ENCODE measurements around the gene THAP2. TPM values are rescaled to one million over a fixed set of nuclear protein-coding genes. Genes with fewer than 3 reads are reported as not detected.

The THAP2 gene
- total RNA-seq, 1 donor: 3.3 TPM

DNA sequence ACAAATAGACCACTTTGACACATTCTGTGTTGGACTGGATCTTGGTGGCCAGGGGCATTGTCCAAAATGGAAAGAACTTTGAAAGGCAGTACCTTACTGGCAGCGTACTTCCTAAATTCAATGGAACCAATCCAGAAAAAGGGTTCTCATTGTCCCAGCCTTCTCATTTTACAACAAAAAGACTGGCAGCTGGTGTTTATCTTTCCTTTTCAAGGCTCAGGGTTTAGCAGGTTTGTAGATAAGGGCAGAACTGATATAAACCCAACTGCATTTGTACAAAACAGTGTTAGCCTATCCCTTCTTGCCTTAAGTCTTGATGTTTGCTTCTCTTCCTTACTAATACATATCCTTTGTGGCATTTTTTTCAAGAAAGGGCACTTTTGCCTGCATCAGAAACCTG lies 7.7 kb downstream of the THAP2 start:
- H3K4me2 ChIP-seq (ENCODE audit: insufficient read depth, low read length): no peak overlapping the region
- no peak overlapping the region for H2AFZ ChIP-seq (ENCODE audit: low read length)
- no peaks in the 10 kb centered on the region for H3K9me3 ChIP-seq (ENCODE audit: low read depth, low read length)
- no peaks in the 10 kb centered on the region for H3K4me1 ChIP-seq (ENCODE audit: insufficient read depth, low read length)
- DNase-seq (ENCODE audit: insufficient read length, low spot score, missing footprints): no peak
- no peaks in the 10 kb centered on the region for H3K36me3 ChIP-seq (ENCODE audit: insufficient read depth, low read length)
- H3K27ac ChIP-seq (ENCODE audit: low read depth, low read length): no peak overlapping the region
- no peaks in the 10 kb centered on the region for H4K20me1 ChIP-seq (ENCODE audit: insufficient read depth, low read length)
- no peaks in the 10 kb centered on the region for H3K27me3 ChIP-seq (ENCODE audit: insufficient read depth, low read length)
- H3K4me3 ChIP-seq (ENCODE audit: insufficient read depth, low read length): no peak overlapping the region
- H3K79me2 ChIP-seq (ENCODE audit: insufficient read depth, low read length): no peaks in the 10 kb centered on the region
- TF ChIP-seq, protein P1, sequence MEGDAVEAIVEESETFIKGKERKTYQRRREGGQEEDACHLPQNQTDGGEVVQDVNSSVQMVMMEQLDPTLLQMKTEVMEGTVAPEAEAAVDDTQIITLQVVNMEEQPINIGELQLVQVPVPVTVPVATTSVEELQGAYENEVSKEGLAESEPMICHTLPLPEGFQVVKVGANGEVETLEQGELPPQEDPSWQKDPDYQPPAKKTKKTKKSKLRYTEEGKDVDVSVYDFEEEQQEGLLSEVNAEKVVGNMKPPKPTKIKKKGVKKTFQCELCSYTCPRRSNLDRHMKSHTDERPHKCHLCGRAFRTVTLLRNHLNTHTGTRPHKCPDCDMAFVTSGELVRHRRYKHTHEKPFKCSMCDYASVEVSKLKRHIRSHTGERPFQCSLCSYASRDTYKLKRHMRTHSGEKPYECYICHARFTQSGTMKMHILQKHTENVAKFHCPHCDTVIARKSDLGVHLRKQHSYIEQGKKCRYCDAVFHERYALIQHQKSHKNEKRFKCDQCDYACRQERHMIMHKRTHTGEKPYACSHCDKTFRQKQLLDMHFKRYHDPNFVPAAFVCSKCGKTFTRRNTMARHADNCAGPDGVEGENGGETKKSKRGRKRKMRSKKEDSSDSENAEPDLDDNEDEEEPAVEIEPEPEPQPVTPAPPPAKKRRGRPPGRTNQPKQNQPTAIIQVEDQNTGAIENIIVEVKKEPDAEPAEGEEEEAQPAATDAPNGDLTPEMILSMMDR (IDR thresholded peaks at IDR 0.05; ENCODE audit: extremely low read depth, low read depth, low read length): no peak

DNA sequence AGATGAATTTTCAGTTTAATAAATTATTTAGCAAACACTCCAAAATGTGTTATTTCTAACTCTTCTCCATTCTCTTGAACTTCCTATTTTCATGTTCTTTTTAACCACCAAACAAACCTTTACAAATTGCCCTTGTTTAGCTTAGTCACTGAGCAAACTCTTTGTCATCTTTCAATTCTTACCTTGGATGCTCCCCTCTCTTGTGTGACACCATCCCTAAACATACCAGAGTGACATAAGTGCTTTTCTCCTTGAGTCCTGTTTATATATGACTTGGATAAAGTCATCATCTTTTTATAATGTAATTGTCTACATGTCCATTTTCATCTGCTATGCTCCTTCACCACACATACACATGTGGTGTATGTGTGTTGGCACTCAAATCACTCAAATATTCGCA lies 18.4 kb downstream of the THAP2 start:
- Histone ChIP-seq H3K36me3 (ENCODE audit: insufficient read depth, low read length) (no peaks in the 10 kb centered on the region), H3K9me3 (ENCODE audit: low read depth, low read length) (no peaks in the 10 kb centered on the region), H3K27me3 (ENCODE audit: insufficient read depth, low read length) (no peaks in the 10 kb centered on the region), H3K4me2 (ENCODE audit: insufficient read depth, low read length) (no peak overlapping the region), H3K4me3 (ENCODE audit: insufficient read depth, low read length) (no peak overlapping the region), H2AFZ (ENCODE audit: low read length) (no peak overlapping the region), H3K4me1 (ENCODE audit: insufficient read depth, low read length) (peaks cover 11% of the 10 kb centered on the region), H4K20me1 (ENCODE audit: insufficient read depth, low read length) (no peaks in the 10 kb centered on the region), H3K79me2 (ENCODE audit: insufficient read depth, low read length) (peaks cover 3% of the 10 kb centered on the region), H3K27ac (ENCODE audit: low read depth, low read length) (no peak overlapping the region)
- no peak for DNase-seq (ENCODE audit: insufficient read length, low spot score, missing footprints)
- TF ChIP-seq, protein P1 (IDR thresholded peaks at IDR 0.05; ENCODE audit: extremely low read depth, low read depth, low read length): no peak

DNA sequence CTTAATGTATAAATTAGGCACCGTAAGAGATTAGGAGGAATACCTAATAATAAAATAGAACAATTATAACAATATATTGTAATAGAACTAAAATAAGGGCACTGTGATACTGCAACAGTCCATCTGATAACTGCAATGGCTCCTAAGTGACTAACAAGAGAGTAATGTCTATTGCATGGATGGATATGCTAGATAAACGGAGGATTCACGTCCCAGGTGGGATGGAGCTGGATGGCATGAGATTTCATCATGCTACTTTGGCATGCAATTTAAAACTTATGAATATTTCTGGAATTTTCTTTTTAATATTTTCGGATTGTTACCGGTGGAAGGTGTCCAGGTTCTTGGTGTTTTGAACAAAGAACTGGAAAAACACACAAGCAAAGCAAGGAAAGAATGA lies 19.5 kb downstream of the THAP2 start:
- Histone ChIP-seq H3K36me3 (ENCODE audit: insufficient read depth, low read length) (no peaks in the 10 kb centered on the region), H3K4me2 (ENCODE audit: insufficient read depth, low read length) (no peak overlapping the region), H3K79me2 (ENCODE audit: insufficient read depth, low read length) (peaks cover 11% of the 10 kb centered on the region), H4K20me1 (ENCODE audit: insufficient read depth, low read length) (no peaks in the 10 kb centered on the region), H2AFZ (ENCODE audit: low read length) (no peak overlapping the region), H3K9me3 (ENCODE audit: low read depth, low read length) (no peaks in the 10 kb centered on the region), H3K4me3 (ENCODE audit: insufficient read depth, low read length) (no peak overlapping the region), H3K27me3 (ENCODE audit: insufficient read depth, low read length) (no peaks in the 10 kb centered on the region), H3K27ac (ENCODE audit: low read depth, low read length) (no peak overlapping the region), H3K4me1 (ENCODE audit: insufficient read depth, low read length) (peaks cover 11% of the 10 kb centered on the region)
- DNase-seq (ENCODE audit: insufficient read length, low spot score, missing footprints): no peak
- TF ChIP-seq, protein P1 (IDR thresholded peaks at IDR 0.05; ENCODE audit: extremely low read depth, low read depth, low read length): no peak

DNA sequence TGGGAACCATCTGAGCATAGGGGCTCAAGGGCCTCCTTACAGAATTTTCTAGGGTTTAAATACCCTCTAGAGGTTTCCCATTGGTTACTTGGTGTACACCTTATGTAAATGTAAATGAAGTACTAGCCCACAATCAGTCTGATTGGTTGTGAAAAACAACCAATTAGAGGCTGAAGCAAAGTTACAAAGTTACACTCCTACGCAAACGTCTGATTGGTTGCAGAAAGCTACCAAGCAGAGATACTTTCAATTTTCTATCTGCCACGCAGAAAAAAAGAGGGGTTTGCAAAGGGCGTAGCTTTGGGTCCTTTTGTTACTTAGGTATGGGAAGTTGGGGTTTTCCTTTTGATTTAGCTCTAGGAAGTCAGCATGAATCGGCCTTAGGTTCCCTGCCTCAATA lies 20.0 kb downstream of the THAP2 start:
- H3K4me3 ChIP-seq (ENCODE audit: insufficient read depth, low read length): peak overlapping the region; percentile 8
- H4K20me1 ChIP-seq (ENCODE audit: insufficient read depth, low read length): no peaks in the 10 kb centered on the region
- no peaks in the 10 kb centered on the region for H3K36me3 ChIP-seq (ENCODE audit: insufficient read depth, low read length)
- H3K27ac ChIP-seq (ENCODE audit: low read depth, low read length): no peak overlapping the region
- H2AFZ ChIP-seq (ENCODE audit: low read length): peak overlapping the region; percentile 42
- H3K4me2 ChIP-seq (ENCODE audit: insufficient read depth, low read length): peak overlapping the region; percentile 90
- no peak for DNase-seq (ENCODE audit: insufficient read length, low spot score, missing footprints)
- H3K4me1 ChIP-seq (ENCODE audit: insufficient read depth, low read length): peaks cover 11% of the 10 kb centered on the region
- no peaks in the 10 kb centered on the region for H3K27me3 ChIP-seq (ENCODE audit: insufficient read depth, low read length)
- no peaks in the 10 kb centered on the region for H3K9me3 ChIP-seq (ENCODE audit: low read depth, low read length)
- TF ChIP-seq, protein P1 (IDR thresholded peaks at IDR 0.05; ENCODE audit: extremely low read depth, low read depth, low read length): no peak
- peaks cover 11% of the 10 kb centered on the region for H3K79me2 ChIP-seq (ENCODE audit: insufficient read depth, low read length)

All from osteoblast (primary cell).